EH (cell line): ENCODE measurements around the gene CCT6B.

ENCODE experiments used
- DNase-seq: peaks from one replicate; pipeline ENCODE4 v3.0.0-alpha.2; 2015; ENCODE audit warnings: low read depth

Gene CCT6B

DNA sequence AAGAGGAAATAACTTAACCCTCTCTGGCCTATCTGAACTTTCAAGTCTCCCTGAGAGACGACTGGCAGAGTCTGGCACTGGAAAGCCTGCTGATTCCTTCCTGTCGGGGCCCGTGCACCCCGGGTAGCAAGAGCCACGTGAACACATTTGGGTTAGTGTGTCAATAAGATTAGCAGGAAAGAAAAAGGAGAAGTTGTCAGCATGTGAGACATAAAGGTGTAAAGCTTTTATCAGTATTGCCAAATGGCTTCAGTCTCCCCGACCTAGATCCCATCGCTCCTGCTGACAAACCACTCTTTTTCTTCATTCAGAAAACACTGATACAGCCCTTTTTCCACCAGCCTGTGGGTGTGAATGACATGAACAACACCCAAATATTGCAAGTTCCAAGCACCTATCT is 74.4 kb downstream of the CCT6B start:
- DNase-seq: no peak

DNA sequence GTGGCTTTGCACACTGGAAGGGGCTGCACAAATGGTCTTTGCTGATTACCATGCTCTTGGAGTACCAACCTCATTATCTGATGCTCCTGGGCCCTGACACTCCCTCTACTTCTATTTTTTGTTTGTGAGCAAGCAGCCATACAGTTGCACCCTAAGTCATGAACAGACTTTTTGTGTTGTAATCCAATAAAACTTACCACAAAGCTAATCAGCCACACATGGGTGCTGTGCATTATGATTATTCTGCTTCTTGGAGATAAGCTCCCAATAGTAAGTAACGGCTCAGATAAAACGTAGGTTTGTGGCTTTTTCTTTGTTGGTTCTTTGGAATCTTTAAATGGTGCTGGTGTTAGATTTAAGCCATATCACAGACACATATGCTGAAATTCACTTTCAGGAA is 76.2 kb downstream of the CCT6B start:
- DNase-seq: no peak

DNA sequence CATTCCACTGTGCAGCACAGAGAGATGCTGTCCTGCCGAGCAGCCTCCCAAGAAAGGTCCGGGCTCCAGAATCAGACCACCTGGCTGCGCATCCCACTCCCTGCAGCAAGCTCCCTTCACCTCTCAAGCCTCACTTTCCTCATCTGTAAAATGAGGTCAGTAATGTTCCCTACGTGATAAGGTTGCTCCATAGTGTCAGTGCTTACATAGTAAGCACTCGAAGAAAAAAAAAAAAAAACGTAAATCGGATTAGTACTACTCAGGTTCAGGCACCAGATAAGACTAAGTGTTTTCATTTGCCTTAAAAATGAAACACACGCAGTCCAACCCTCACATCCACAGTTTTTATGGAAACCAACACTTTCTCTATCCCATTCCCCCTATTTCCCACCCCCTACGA is 76.7 kb downstream of the CCT6B start:
- DNase-seq: no peak

GRCh38 chr17:34883106-34884000 is 77.9 kb downstream of the CCT6B start:
- DNase-seq: no peak

GRCh38 chr17:34879146-34879545 is 82.1 kb downstream of the CCT6B start:
- DNase-seq: no peak
